ENCODE data around the gene PCGF3.
"Not testable (repeated sequence)": the region's sequence is repeated elsewhere in the genome, so short reads cannot be mapped to it uniquely, and the experiment has no call there.

PCGF3 gene

GRCh38 chr4:669806-670559 lies 35.6 kb upstream of the PCGF3 start:
- not testable (repeated sequence) for DNase-seq

- no peak for DNase-seq
Measured at GRCh38 chr4:671769-672168, 33.9 kb upstream of the PCGF3 start.

- no peak for DNase-seq
Measured at GRCh38 chr4:673349-674091, 32.1 kb upstream of the PCGF3 start.

GRCh38 chr4:674172-675035 lies 31.2 kb upstream of the PCGF3 start, which contains the start of the genes ATP5ME and MYL5:
ATP5ME (minus strand) TSS chr4:674276; CDS start chr4:674247, 29 bp downstream.
MYL5 (plus strand) TSS chr4:674542; CDS start chr4:678027, 3,485 bp downstream.
- peak; percentile 71 to 92 for DNase-seq

- no peak for DNase-seq
Measured at GRCh38 chr4:675036-675882, 30.4 kb upstream of the PCGF3 start.

GRCh38 chr4:675980-676870 lies 29.4 kb upstream of the PCGF3 start:
- no peak for DNase-seq

GRCh38 chr4:676871-677235 lies 28.8 kb upstream of the PCGF3 start:
- DNase-seq: no peak

- DNase-seq: no peak
Measured at GRCh38 chr4:677431-678293, 28.0 kb upstream of the PCGF3 start.

- no peak for DNase-seq
Measured at GRCh38 chr4:678331-679103, 27.1 kb upstream of the PCGF3 start.

- DNase-seq: no peak
Measured at GRCh38 chr4:679104-679481, 26.5 kb upstream of the PCGF3 start.

- DNase-seq: no peak
Measured at GRCh38 chr4:679629-680028, 26.0 kb upstream of the PCGF3 start.

GRCh38 chr4:680091-680490 lies 25.5 kb upstream of the PCGF3 start:
- DNase-seq: no peak

- no peak for DNase-seq
Measured at GRCh38 chr4:680551-680927, 25.1 kb upstream of the PCGF3 start.

- DNase-seq: peak in 1 of 2 experiments; percentile 23
Measured at GRCh38 chr4:680928-681645, 24.5 kb upstream of the PCGF3 start.

GRCh38 chr4:681736-682451 lies 23.7 kb upstream of the PCGF3 start:
- no peak for DNase-seq

GRCh38 chr4:682490-683172 lies 23.0 kb upstream of the PCGF3 start:
- no peak for DNase-seq

GRCh38 chr4:683247-683897 lies 22.3 kb upstream of the PCGF3 start:
- no peak for DNase-seq

All from SW 1271 (cell line).